Measurements from ENCODE around the gene USF3.

The USF3 gene

GRCh38 chr3:113678773-113679172 lies 17.7 kb downstream of the USF3 start:
- no peak for DNase-seq (ENCODE audit: low spot score)
- H3K27me3 Mint-ChIP-seq (ENCODE audit: low read depth) = no peaks in the 10 kb centered on the region
- no peak overlapping the region for H3K27ac Mint-ChIP-seq
- no peak overlapping the region for H3K4me3 Mint-ChIP-seq
- H3K36me3 Mint-ChIP-seq (ENCODE audit: low read depth) = peaks cover 11% of the 10 kb centered on the region
- no peaks in the 10 kb centered on the region for H3K4me1 Mint-ChIP-seq (ENCODE audit: low read depth)
- peaks cover 2% of the 10 kb centered on the region for H3K9me3 Mint-ChIP-seq

- H3K4me3 Mint-ChIP-seq = no peak overlapping the region
- no peak overlapping the region for H3K27ac Mint-ChIP-seq
These were observed 18.7 kb downstream of the USF3 start for GRCh38 chr3:113677737-113678136.

GRCh38 chr3:113676261-113676660 lies 20.2 kb downstream of the USF3 start:
- Mint-ChIP-seq H3K4me1 (ENCODE audit: low read depth) (no peaks in the 10 kb centered on the region), H3K4me3 (no peak overlapping the region), H3K27ac (no peak overlapping the region), H3K36me3 (ENCODE audit: low read depth) (peaks cover 10% of the 10 kb centered on the region), H3K27me3 (ENCODE audit: low read depth) (no peaks in the 10 kb centered on the region), H3K9me3 (no peaks in the 10 kb centered on the region)
- no peak for DNase-seq (ENCODE audit: low spot score)

More at GRCh38 chr3:113677737-113678136, 18.7 kb downstream of the USF3 start:
- Mint-ChIP-seq H3K4me1 (ENCODE audit: low read depth) (no peaks in the 10 kb centered on the region), H3K9me3 (no peaks in the 10 kb centered on the region), H3K27me3 (ENCODE audit: low read depth) (no peaks in the 10 kb centered on the region), H3K36me3 (ENCODE audit: low read depth) (peaks cover 10% of the 10 kb centered on the region)
- no peak for DNase-seq (ENCODE audit: low spot score)

- Mint-ChIP-seq H3K4me1 (ENCODE audit: low read depth) (no peaks in the 10 kb centered on the region), H3K36me3 (ENCODE audit: low read depth) (peaks cover 10% of the 10 kb centered on the region), H3K4me3 (no peak overlapping the region), H3K27ac (no peak overlapping the region), H3K9me3 (no peaks in the 10 kb centered on the region), H3K27me3 (ENCODE audit: low read depth) (no peaks in the 10 kb centered on the region)
- no peak for DNase-seq (ENCODE audit: low spot score)
These were observed 22.8 kb downstream of the USF3 start for GRCh38 chr3:113673593-113673992.

- H3K9me3 Mint-ChIP-seq = no peaks in the 10 kb centered on the region
- H3K27me3 Mint-ChIP-seq (ENCODE audit: low read depth) = no peaks in the 10 kb centered on the region
- H3K27ac Mint-ChIP-seq = no peak overlapping the region
- peaks cover 3% of the 10 kb centered on the region for H3K36me3 Mint-ChIP-seq (ENCODE audit: low read depth)
- peaks cover 11% of the 10 kb centered on the region for H3K4me1 Mint-ChIP-seq (ENCODE audit: low read depth)
- DNase-seq (ENCODE audit: low spot score) = no peak
- H3K4me3 Mint-ChIP-seq = no peak overlapping the region
These were observed 28.4 kb downstream of the USF3 start for GRCh38 chr3:113668015-113668414.

GRCh38 chr3:113664523-113665094 lies 31.8 kb downstream of the USF3 start:
- Mint-ChIP-seq H3K27ac (no peak overlapping the region), H3K27me3 (ENCODE audit: low read depth) (no peaks in the 10 kb centered on the region), H3K4me3 (no peak overlapping the region), H3K9me3 (no peaks in the 10 kb centered on the region), H3K36me3 (ENCODE audit: low read depth) (peaks cover 14% of the 10 kb centered on the region), H3K4me1 (ENCODE audit: low read depth) (peaks cover 11% of the 10 kb centered on the region)
- DNase-seq (ENCODE audit: low spot score) = no peak

GRCh38 chr3:113663761-113664160 lies 32.7 kb downstream of the USF3 start:
- peaks cover 11% of the 10 kb centered on the region for H3K4me1 Mint-ChIP-seq (ENCODE audit: low read depth)
- H3K36me3 Mint-ChIP-seq (ENCODE audit: low read depth) = peaks cover 19% of the 10 kb centered on the region
- H3K9me3 Mint-ChIP-seq = no peaks in the 10 kb centered on the region
- H3K27ac Mint-ChIP-seq = no peak overlapping the region
- DNase-seq (ENCODE audit: low spot score) = no peak
- no peaks in the 10 kb centered on the region for H3K27me3 Mint-ChIP-seq (ENCODE audit: low read depth)
- H3K4me3 Mint-ChIP-seq = no peak overlapping the region

GRCh38 chr3:113663324-113663750 lies 33.1 kb downstream of the USF3 start:
- Mint-ChIP-seq H3K4me3 (no peak overlapping the region), H3K27ac (no peak overlapping the region), H3K4me1 (ENCODE audit: low read depth) (peaks cover 11% of the 10 kb centered on the region), H3K9me3 (no peaks in the 10 kb centered on the region), H3K36me3 (ENCODE audit: low read depth) (peaks cover 19% of the 10 kb centered on the region), H3K27me3 (ENCODE audit: low read depth) (no peaks in the 10 kb centered on the region)
- no peak for DNase-seq (ENCODE audit: low spot score)

- H3K4me3 Mint-ChIP-seq = no peak overlapping the region
- peaks cover 9% of the 10 kb centered on the region for H3K4me1 Mint-ChIP-seq (ENCODE audit: low read depth)
These were observed 33.6 kb downstream of the USF3 start for GRCh38 chr3:113662824-113663223.

GRCh38 chr3:113660896-113661295 lies 35.5 kb downstream of the USF3 start:
- no peaks in the 10 kb centered on the region for H3K9me3 Mint-ChIP-seq
- no peak overlapping the region for H3K4me3 Mint-ChIP-seq
- peaks cover 26% of the 10 kb centered on the region for H3K36me3 Mint-ChIP-seq (ENCODE audit: low read depth)
- H3K27me3 Mint-ChIP-seq (ENCODE audit: low read depth) = no peaks in the 10 kb centered on the region
- H3K4me1 Mint-ChIP-seq (ENCODE audit: low read depth) = peaks cover 4% of the 10 kb centered on the region
- no peak for DNase-seq (ENCODE audit: low spot score)
- no peak overlapping the region for H3K27ac Mint-ChIP-seq

More at GRCh38 chr3:113662824-113663223, 33.6 kb downstream of the USF3 start:
- H3K27me3 Mint-ChIP-seq (ENCODE audit: low read depth) = no peaks in the 10 kb centered on the region
- no peak for DNase-seq (ENCODE audit: low spot score)
- peaks cover 21% of the 10 kb centered on the region for H3K36me3 Mint-ChIP-seq (ENCODE audit: low read depth)
- no peak overlapping the region for H3K27ac Mint-ChIP-seq
- no peaks in the 10 kb centered on the region for H3K9me3 Mint-ChIP-seq

- Mint-ChIP-seq H3K4me1 (ENCODE audit: low read depth) (peaks cover 4% of the 10 kb centered on the region), H3K4me3 (no peak overlapping the region), H3K27ac (no peak overlapping the region), H3K9me3 (no peaks in the 10 kb centered on the region), H3K27me3 (ENCODE audit: low read depth) (no peaks in the 10 kb centered on the region), H3K36me3 (ENCODE audit: low read depth) (peaks cover 24% of the 10 kb centered on the region)
- DNase-seq (ENCODE audit: low spot score) = no peak
These were observed 36.0 kb downstream of the USF3 start for GRCh38 chr3:113660458-113660857.

GRCh38 chr3:113659996-113660395 lies 36.4 kb downstream of the USF3 start:
- peaks cover 27% of the 10 kb centered on the region for H3K36me3 Mint-ChIP-seq (ENCODE audit: low read depth)
- peaks cover 3% of the 10 kb centered on the region for H3K4me1 Mint-ChIP-seq (ENCODE audit: low read depth)
- no peaks in the 10 kb centered on the region for H3K9me3 Mint-ChIP-seq
- no peak for DNase-seq (ENCODE audit: low spot score)
- no peaks in the 10 kb centered on the region for H3K27me3 Mint-ChIP-seq (ENCODE audit: low read depth)
- H3K27ac Mint-ChIP-seq = no peak overlapping the region
- H3K4me3 Mint-ChIP-seq = no peak overlapping the region

- Mint-ChIP-seq H3K27ac (no peak overlapping the region), H3K36me3 (ENCODE audit: low read depth) (peaks cover 28% of the 10 kb centered on the region), H3K27me3 (ENCODE audit: low read depth) (no peaks in the 10 kb centered on the region), H3K4me1 (ENCODE audit: low read depth) (no peaks in the 10 kb centered on the region), H3K4me3 (no peak overlapping the region), H3K9me3 (no peaks in the 10 kb centered on the region)
- no peak for DNase-seq (ENCODE audit: low spot score)
These were observed 37.3 kb downstream of the USF3 start for GRCh38 chr3:113659101-113659541.

- Mint-ChIP-seq H3K27me3 (ENCODE audit: low read depth) (no peaks in the 10 kb centered on the region), H3K4me3 (no peak overlapping the region), H3K4me1 (ENCODE audit: low read depth) (no peaks in the 10 kb centered on the region), H3K9me3 (no peaks in the 10 kb centered on the region), H3K27ac (no peak overlapping the region), H3K36me3 (ENCODE audit: low read depth) (peaks cover 28% of the 10 kb centered on the region)
- no peak for DNase-seq (ENCODE audit: low spot score)
These were observed 38.3 kb downstream of the USF3 start for GRCh38 chr3:113658107-113658506.

- H3K27ac Mint-ChIP-seq = no peak overlapping the region
- H3K9me3 Mint-ChIP-seq = no peaks in the 10 kb centered on the region
- H3K27me3 Mint-ChIP-seq (ENCODE audit: low read depth) = no peaks in the 10 kb centered on the region
- no peak for DNase-seq (ENCODE audit: low spot score)
- peaks cover 22% of the 10 kb centered on the region for H3K36me3 Mint-ChIP-seq (ENCODE audit: low read depth)
- H3K4me3 Mint-ChIP-seq = no peak overlapping the region
- H3K4me1 Mint-ChIP-seq (ENCODE audit: low read depth) = no peaks in the 10 kb centered on the region
These were observed 41.6 kb downstream of the USF3 start for GRCh38 chr3:113654851-113655250.
